Erythroblast (primary cell): ENCODE data around the gene PTGIS.

ENCODE experiments used
- GATA1 ChIP-seq: IDR thresholded peaks from 2 replicates; pipeline ENCODE4 v1.6.1; 2011; ENCODE audit warnings: low read depth, mild to moderate bottlenecking, control low read depth, low read length, moderate library complexity
- POLR2A ChIP-seq: IDR thresholded peaks from 2 replicates; pipeline ENCODE4 v1.6.1; 2011; ENCODE audit warnings: mild to moderate bottlenecking, low read length

DNA sequence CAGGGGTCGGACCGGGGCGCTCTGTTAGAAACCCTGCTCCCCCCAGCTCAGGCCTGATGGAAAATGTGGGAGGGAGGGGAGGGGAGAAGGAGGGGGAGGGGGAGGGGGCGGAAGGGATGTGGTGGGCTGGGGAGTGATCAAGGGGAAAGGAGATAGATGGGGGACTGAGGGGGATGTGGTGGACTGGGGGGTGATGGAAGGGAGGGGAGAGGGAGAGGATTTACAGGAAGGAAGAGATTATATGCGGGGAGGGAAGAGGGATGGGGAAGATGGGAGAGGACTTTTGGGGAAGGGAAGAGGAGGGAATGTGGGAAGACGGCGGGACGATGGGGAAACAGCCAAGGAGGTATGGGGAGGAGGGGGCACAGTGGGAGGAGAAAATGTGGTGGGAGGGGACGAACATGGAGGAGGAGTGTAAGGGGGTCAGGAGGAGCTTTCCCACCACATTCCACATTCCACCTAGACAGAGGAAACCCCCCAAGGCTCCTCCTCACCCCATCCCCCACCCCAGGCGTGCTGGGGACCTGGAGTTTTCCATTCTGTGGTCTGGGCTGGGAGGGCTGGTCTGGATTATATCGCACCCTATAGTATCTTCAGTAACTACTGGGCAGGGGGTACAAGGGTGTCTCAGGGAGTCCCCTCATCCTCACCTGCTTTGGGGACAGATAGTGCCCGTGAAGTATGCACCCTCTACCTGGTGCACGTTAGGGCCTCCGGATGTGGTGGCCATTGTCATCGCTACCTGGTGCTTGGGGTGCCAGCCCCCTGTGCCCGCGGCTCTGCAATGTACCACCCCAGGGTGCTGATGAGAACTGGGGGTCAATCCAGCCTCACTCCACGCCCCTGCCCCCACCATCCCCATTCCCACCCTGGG, 578 bp upstream of the PTGIS start:
- TF ChIP-seq POLR2A (no peak), GATA1 (no peak)
